ENCODE measurements around the gene GYS1.
"Not testable (repeated sequence)": the region's sequence is repeated elsewhere in the genome, so short reads cannot be mapped to it uniquely, and the experiment has no call there.

GYS1 gene

GRCh38 chr19:48938256-48938655, 54.9 kb downstream of the GYS1 start:
- no peak for DNase-seq (ENCODE audit: low spot score)

- DNase-seq (ENCODE audit: low spot score) = no peak
These were observed 57.2 kb downstream of the GYS1 start for GRCh38 chr19:48935864-48936263.

DNA sequence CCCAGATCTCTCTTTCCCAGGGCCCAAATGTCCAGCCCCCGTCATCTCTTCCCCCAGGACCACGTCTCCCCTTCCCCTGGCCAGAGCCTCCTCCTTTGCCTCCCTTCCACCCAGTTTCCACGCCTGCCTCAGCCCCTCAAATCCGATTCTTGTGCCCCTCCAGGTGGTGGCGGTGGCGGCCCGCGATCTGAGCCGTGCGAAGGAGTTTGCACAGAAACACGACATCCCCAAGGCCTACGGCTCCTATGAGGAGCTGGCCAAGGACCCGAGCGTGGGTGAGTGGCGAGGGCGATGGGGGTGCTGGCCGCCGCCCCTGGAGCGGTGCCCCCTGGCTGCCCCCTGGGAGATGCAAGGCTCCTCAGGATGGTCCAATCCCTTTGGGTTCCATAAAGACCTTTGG, 58.3 kb downstream of the GYS1 start:
- no peak for DNase-seq (ENCODE audit: low spot score)

DNA sequence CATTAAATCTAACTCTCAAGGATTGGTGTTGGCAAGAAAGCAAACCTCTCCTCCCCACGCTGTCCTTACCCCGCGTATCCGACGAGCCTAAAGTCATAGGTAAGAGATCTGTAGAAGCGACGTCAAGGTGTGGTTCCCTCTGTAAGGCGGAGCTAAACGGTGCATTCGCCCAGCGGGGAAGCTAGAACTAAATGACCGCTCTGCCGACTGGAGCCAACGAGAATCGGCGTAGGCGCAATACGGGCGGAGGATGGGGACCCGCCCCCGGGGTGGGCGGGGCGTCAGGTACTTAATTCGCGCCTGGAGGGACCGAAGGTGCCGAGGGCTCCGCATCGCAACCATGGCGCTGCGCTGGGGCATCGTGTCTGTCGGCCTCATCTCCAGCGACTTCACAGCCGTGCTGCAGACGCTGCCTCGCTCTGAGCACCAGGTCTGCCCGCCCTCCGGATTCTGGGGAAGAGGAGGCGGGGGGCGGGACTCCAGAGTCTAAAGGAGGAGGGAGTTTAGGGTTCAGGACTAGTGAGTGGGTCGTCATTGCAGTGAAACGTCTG, 59.7 kb downstream of the GYS1 start, which contains the start of gene DHDH:
DHDH (plus strand) TSS at position 318 of the 551 bp plus-strand sequence; CDS start at position 341, 23 bp downstream.
- peak; percentile 95 for DNase-seq (ENCODE audit: low spot score)

GRCh38 chr19:48928164-48929025, 64.7 kb downstream of the GYS1 start:
- DNase-seq (ENCODE audit: low spot score) = no peak

- DNase-seq (ENCODE audit: low spot score) = not testable (repeated sequence)
These were observed 65.4 kb downstream of the GYS1 start for GRCh38 chr19:48927692-48928091.

DNA sequence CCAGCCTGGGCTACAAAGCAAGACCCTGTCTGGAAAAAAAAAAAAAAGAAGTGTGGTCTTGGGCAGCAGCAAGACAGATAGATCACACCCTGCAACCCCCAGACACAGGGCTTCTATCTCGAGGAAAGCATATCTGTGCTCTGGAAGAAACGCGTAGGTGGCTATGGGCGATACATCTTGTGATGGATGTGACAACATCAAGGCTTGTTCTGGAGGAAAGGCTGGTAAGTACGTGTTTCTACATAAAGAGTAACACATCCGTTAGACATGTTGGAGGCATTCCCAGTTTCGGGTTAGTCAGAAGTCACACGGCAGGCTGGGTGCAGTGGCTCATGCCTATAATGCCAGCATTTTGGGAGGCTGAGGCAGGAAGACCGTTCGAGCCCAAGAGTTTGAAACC, 66.2 kb downstream of the GYS1 start:
- DNase-seq (ENCODE audit: low spot score) = peak; percentile 98

DNA sequence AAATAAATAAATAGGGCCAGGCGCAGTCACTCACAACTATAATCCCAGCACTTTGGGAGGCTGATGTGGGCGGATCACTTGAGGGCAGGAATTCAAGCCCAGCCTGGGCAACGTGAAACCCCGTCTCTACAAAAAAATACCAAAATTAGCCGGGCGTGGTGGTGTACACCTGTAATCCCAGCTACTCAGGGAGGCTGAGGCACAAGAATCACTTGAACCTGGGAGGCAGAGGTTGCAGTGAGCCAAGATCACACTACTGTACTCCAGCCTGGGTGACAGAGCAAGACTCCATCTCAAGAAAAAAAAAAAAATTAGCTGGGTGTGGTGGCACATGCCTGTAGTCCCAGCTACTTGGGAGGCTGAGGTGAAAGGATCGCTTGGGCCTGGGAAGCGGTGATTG, 67.2 kb downstream of the GYS1 start:
- DNase-seq (ENCODE audit: low spot score) = not testable (repeated sequence)

DNA sequence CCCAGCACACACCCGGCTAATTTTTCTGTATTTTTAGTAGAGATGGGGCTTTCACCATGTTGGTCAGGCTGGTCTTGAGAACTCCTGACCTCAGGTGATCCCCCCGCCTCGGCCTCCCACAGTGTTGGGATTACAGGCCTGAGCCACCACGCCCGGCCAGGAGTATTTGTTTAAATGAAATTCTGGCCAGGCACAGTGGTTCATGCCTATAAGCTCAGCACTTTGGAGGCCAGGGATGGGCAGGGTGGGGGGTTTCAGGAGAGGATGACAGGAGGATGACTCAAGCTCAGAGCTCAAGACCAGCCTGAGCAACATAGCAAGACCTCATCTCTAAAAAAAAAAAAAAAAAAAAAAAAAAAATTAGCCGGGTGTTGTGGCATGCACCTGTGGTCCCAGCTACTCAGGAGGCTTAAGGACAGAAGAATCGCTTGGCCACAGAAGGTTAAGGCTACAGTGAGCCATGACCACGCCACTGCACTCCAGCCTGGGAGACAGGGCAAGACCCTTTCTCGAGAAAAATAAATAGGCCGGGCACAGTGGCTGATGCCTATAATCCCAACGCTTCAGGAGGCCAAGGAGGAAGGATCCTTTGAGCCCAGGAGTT, 67.8 kb downstream of the GYS1 start:
- peak; percentile 95 for DNase-seq (ENCODE audit: low spot score)

DNA sequence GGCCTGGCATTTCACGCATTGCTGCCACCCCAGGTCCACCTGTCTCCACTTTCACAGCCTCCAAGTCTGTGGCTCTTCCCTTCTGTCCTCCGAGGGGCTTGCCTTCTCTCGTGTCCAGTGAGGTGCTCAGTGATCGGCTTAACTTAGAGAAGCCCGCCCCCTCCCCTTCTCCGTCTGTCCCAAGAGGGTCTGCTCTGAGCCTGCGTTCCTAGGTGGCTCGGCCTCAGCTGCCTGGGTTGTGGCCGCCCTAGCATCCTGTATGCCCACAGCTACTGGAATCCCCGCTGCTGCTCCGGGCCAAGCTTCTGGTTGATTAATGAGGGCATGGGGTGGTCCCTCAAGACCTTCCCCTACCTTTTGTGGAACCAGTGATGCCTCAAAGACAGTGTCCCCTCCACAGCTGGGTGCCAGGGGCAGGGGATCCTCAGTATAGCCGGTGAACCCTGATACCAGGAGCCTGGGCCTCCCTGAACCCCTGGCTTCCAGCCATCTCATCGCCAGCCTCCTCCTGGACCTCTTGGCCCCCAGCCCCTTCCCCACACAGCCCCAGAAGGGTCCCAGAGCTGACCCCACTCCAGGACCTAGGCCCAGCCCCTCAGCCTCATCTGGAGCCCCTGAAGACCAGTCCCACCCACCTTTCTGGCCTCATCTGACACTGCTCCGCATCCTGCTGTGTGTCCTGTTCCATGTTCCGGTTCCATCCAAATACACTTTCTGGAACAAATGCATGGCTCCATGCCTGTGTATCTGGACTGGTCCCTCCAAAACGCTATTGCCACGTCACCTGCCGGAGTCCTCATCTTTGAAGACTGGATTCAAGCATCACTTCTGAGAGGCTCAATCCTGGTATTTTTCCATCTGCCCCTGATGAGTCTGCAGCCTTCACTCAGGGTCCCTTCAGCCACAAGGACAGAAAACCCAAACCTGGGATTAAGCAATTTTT, 70.3 kb downstream of the GYS1 start:
- no peak for DNase-seq (ENCODE audit: low spot score)

- DNase-seq (ENCODE audit: low spot score) = no peak
These were observed 71.2 kb downstream of the GYS1 start for GRCh38 chr19:48921721-48922500.

- DNase-seq (ENCODE audit: low spot score) = no peak
These were observed 72.2 kb downstream of the GYS1 start for GRCh38 chr19:48920949-48921348.

GRCh38 chr19:48919271-48919670, 73.8 kb downstream of the GYS1 start:
- not testable (repeated sequence) for DNase-seq (ENCODE audit: low spot score)

DNA sequence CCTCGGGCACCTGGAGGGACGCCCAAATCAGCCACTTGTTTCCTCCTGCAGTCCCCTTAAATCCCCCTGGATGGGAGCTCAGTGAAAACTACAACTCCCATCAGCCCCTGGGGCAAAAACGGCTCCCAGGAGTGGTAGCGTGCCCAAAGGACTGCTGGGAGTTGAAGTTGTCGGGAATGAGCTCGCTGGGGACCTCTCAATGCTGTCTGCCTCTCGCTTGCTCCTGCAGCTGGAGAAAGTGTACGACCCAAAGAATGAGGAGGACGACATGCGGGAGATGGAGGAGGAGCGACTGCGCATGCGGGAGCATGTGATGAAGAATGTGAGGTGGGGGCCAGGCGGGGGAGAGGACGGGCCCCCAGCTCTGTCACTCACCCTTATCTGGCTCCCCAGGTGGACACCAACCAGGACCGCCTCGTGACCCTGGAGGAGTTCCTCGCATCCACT, 74.3 kb downstream of the GYS1 start:
- DNase-seq (ENCODE audit: low spot score) = no peak
